HG03064 (cell line): ENCODE measurements around the gene UGCG.
A peak's percentile ranks its signal among the peaks of the same experiment; 100 is the strongest.
"Not testable (repeated sequence)": the region's sequence is repeated elsewhere in the genome, so short reads cannot be mapped to it uniquely, and the experiment has no call there.

Experiments used
- ATAC-seq: cut with Tn5 transposase; IDR thresholded peaks from one replicate; pipeline ENCODE4 v1.9.1; 2021; ENCODE audit warnings: low read depth; ENCODE audit not compliant: unreplicated experiment

Gene UGCG

DNA sequence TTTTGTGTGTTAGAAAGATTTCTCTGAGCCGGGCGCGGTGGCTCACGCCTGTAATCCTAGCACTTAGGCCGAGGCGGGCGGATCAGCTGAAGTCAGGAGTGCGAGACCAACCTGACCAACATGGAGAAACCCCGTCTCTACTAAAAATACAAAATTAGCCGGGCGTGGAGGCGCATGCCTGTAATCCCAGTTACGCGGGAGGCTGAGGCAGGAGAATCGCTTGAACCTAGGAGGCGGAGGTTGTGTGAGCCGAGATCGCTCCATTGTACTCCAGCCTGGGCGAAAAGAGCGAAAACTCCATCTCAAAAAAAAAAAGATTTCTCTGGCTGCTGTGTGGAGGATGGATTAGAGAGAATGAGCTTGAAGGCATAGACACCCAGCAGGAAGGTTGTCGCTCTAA is 51.5 kb downstream of the UGCG start:
- not testable (repeated sequence) for ATAC-seq

DNA sequence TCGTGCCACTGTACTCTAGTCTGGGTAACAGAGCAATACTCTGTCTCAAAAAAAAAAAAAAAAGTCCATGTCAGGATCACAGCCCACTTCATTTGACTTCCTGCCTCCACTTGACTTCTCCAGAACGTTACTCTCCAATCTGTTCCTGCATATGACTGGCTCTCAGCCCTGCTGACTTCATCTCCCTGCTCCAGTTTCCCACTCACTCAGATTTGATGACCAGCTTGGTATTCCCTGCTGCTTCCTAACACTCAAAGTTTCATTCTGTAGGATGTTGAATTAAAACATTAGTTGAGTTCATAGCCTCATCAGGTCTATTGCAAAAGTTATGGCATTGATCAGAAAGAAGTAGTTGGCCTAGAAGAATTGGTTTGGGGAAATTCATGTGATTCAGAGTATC is 52.3 kb downstream of the UGCG start:
- ATAC-seq = no peak

DNA sequence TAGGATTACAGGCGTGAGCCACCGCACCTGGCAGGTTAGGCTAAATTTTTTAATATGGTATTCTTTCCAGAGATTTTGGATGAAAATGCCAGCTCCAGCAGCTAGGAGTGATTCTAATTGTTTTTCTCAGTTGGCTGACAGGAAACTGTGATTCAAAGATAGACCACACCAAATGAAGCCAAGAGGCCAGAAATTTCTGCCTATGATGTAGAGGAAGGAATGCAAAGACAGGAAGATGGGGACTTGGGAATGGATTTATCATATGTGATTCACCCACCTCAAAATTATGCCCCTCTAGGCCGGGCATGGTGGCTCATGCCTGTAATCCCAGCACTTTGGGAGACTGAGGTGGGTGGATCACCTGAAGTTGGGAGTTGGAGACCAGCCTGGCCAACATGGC is 53.3 kb downstream of the UGCG start:
- ATAC-seq = no peak

DNA sequence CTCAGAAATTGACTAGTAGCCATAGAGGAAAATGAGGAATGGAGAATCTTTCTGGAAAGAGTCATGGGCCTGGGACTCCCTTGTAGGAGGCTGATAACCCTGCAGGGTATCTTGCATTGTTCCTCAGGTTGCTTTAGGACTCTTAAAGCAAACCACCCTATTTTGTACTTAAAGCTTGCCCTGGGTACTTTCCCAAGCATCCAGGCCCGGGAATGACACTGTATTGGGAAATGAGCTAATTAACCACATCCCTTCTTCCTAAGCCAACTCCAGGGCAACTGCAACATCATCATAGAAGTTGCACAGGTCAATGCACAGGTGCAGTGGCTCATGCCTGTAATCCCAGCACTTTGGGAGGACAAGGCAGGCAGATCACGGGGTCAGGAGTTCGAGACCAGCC is 55.9 kb downstream of the UGCG start:
- ATAC-seq = no peak

DNA sequence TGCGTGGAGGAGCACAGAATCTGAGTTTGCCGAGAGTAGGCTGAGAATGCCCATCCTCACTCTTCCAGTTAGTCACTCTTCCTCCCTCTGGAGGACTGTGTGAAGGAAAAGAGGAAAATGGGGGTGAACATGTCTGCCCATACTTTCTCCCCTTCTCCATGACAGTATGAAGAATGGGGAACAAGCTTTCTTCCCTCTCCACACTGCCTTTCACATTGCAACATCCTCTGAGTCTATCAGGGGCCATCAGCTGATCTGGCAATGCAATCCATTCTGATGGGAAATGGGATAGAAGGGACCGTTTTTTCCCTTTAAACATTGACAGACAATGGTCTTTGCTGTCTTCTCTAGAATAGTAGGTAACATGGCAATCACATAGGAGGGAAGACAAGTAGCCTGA is 56.8 kb downstream of the UGCG start:
- no peak for ATAC-seq

DNA sequence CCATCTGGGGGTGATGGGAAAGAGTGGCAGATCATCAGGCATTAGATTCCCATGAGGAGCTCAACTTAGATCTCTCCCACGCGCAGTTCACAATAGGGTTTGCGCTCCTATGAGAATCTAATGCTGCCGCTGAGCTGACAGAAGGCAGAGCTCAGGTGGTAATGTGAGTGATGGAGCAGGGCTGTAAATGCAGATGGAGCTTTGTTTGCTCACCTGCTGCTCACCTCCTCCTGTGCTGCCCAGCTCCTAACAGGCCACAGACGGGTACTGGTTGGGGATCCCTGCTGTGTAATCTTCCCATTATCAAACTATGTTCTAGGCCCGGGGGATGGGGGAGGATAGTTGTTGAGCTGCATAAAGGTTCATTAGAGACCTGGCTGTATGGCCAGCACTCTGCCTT is 58.4 kb downstream of the UGCG start:
- no peak for ATAC-seq

DNA sequence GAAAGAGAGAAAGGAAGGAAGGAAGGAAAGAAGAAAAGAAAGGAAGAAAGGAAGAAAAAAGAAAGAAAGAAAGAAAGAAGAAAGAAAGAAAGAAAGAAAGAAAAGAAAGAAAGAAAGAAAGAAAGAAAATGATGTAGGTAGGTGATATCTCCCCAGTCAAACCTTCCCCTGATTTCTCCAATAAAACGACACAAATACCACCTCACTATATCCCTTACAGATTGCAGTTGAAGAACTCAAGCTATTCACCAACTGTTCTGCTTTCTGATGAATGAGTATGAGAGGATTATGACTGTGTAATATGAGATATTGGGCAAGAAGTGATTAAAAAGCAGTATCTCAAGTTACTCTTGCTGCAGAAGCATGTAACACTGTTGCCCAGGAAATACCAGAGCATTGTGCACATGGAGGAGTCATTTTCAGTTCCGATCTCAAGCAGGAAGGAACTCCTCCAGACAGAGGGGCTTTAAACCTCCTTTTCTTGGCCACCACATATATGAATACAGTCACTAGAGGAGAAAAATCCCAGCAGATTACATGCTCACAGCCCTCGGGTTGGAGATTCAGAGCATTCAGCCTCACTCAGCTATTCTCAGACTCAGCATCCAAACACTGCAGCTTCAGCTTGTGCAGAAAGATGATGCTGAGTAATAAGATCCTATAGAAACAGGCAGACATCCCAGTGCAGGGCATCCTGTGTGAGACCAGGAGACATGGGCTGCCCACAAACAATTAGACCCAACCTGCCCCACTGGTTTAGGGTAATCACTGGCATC is 61.4 kb downstream of the UGCG start:
- no peak for ATAC-seq

DNA sequence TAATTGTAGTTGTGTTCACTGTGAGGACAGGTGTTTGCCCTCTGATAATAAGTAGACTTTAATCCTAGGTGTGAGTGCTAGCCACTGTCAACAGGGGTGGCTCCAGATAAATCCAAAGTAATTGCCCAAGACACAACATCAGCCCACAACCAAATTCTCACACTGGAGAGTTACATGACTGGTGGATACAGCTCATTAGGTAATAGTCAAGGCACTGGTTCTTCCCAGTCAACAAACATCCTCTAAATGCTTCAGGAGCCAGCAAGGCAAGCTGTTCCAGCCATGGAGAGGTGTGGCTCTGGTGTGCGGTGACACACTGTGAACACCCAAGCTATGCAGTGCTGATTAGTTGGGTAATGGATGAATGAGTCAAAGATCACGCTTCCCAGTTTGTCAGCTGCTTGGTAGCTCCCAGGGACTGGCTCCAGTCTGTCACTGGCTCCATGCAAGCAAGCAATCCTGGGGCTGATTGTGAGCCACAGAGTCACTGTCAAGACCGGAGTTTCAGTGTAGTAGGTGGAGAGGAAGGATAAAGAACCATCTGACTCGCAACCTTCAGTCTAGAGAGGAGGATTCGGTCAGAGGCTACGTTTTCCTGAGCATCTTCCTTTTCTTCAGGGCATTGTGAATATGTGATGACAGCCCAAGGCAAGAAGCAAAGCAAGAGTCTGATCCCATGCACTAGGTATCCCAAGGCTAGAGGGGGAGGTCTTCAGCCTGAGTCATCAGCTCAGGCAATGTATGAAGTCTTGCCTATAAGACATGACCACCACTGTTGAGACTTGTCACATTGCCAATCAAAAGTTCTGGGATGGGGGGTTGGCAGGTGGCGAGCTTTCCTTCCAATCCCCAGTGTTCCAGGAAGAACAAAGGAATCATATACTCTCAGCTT is 63.1 kb downstream of the UGCG start:
- ATAC-seq = no peak

DNA sequence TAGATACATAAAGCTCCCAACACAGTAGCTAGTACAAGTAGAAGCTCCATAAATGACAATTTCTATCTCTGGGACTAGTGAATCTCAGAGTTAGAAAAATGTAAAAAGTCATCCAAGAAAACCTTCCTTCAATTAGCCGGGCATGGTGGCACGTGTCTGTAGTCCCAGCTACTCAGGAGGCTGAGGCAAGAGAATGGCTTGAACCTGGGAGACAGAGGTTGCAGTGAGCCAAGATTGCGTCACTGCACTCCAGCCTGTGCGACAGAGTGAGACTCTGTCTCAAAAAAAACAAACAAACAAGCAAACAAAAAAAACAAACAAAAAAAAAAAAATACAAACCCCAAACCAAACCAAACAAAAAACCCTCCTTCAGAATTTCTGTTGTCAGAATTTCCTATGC is 63.9 kb downstream of the UGCG start:
- not testable (repeated sequence) for ATAC-seq

DNA sequence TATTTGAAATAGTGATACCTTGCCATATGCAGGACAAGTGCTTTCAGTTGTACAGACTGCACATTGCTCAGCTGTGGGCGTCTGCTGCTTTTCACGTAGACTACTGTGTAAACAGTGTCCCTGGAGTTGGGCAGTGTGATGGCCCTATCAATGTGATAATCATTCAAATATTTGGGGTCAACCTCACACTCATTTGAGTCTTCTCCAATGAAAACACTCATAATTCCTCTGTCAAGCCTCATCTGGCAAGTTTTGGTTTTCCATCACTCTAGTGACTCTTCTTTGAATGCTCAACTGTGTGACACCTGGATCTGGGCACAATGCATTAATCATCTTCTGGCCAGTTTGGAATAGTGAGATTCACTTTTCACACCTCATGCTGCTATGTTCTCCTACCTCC is 64.4 kb downstream of the UGCG start:
- no peak for ATAC-seq

DNA sequence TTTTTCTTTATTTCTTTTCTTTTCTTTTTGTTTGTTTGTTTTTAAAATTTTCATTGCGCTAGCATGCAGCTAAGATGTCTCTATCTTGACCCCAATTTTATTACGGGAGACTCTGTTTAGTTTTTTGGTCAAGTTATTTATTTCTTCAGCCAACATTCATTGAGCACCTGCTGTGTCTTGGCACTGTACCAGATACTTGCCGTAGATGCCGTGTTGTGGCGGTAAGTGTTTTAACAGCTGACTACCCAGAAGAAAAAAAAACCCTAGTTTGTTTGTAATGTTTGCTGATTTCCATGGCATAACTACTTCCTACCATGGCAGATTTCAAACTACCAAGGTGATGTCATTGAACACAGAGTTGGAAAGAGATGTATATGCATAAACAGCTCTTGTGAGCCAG is 65.0 kb downstream of the UGCG start:
- ATAC-seq = no peak

DNA sequence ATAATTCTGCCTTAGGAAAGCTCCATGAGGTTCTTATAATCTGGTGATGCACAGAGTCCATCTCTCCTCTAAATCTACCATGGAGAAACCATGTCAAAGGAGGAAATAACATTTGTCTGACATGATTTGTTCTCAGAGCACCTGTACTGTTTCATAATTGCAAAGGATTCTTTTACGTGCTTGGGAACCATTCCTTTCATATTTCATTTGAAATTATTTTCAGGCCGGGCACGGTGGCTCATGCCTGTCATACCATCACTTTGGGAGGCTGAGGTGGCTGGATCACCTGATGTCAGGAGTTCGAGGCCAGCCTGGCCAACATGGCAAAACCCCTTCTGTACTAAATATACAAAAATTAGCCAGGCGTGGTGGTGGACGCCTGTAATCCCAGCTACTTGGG is 65.4 kb downstream of the UGCG start:
- no peak for ATAC-seq

DNA sequence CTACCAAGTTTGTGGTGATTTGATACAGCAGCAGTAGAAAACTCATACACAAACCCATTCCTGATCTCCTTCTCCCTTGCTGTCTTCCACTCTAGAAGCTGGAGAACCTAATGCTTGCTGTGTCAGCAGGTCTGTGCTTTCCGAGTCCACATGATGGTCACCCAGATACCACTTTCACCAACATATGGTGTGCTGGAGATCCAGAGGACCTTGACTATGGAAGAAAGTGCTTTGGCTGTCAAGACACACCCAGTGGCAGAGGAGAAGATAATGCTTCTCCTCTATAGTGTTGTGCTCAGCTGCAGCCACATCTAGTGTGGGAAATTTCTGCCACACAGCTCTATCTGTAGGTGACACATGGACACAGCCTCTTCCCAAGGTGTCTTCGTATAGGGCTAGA is 67.4 kb downstream of the UGCG start:
- no peak for ATAC-seq

DNA sequence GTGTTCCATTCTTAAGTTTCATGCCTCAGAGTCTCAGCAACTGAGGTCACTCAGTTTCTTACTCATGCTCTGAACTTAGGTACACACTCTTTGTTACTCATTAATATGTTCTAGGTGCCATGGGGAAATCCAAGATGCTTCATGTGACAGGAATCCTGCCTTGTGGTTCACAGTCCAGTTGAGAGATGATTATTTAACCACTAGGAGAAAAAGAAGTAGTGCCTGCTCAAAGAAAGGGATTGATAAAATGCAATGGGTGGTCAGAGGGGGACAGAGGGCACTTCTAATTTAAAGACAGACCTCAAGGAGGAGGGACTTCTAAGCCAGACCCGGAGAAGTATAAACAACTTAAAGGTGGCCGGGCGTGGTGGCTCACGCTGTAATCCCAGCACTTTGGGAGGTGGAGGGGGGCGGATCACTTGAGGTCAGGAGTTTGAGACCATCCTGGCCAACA is 69.0 kb downstream of the UGCG start:
- ATAC-seq = peak; percentile 69

DNA sequence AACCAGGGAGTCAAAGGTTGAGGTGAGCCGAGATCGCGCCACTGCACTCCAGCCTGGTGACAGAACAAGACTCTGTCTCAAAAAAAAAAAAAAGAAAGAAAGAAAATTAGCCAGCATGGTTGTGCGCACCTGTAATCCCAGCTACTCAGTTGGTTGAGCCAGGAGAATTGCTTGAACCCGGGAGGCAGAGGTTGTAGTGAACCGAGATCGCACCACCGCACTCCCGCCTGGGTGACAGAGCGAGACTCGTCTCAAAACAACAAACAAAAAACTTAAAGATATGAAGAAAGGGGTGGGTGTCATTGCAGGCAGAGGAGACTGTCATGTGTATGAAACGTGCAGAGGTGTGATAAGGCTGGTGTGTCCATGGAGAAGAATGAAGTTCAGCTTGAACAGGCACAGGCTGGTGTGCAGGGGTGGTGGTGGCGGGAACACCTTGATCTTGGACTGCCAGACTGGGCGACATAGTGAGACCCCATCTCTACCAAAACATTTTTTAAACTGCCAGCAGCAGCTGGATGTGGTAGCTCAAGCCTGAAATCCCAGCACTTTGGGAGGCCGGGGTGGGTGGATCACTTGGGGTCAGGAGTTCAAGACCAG is 69.6 kb downstream of the UGCG start:
- ATAC-seq = no peak

DNA sequence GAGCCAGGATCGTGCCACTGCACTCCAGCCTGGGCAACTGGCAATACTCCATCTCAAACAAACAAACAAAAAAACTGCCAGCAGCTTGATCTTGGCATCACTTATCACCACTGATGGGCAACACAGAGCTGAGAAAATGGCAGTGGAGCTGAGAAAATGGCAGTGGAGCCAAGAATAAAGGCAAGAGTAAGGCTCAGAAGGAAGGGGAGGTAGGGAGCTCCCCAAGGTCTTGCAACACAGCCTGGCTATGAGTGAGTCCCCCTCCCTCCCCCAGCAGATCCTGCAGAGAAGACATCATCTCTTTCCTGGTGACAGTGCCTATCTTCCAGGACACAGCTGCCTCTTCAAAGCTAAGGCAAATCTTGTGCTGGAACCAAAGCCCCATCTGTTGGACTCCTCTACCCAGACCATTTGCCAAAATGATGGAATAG is 70.3 kb downstream of the UGCG start:
- no peak for ATAC-seq

DNA sequence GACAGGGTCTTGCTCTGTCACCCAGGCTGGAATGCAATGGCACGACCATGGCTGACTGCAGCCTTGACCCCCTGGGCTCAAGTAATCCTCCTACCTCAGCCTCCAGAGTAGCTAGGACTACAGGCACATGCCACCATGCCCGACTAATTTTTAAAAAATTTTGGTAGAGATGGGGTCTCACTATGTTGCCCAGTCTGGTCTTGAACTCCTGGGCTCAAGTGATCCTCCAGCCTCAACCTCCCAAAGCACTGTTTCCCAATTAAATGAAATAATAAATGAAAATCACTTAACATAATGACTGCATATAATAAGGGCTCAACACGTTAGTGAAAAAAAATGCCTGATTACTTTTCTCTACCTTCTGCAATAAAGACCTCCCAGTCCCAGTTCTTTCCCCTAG is 71.0 kb downstream of the UGCG start:
- ATAC-seq = no peak

DNA sequence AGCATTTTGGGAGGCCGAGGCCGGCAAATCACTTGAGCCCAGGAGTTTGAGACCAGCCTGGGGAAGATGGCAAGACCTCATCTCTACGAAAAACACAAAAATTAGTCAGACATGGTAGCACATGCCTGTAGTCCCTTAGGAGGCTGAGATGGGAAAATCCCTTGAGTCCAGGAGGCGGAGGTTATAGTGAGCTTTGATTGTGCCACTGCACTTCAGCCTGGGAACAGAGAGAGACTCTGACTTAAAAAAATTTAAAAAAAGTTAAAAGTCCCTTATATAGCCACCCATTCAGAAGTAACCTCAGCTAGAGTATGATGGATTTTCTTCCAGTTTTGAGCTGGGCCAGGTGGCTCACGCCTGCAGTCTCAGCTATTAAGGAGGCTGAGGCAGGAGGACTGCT is 72.4 kb downstream of the UGCG start:
- no peak for ATAC-seq

DNA sequence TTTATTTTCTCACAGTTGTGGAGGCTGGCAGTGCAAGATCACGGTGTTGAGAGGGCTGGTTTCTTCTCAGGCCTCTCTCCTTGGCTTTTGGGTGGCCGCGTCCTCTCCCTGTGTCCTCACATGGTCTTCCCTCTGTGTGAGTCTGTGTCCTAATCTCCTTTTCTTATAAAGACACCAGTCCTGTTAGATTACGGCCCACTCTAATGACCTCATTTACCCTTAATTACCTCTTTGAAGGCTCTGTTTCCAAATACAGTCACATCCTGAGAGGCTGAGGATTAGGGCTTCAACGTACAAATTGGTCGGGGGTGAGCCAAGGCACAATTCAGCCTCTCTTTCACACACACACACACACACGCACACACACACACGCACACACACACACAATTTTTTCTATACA is 73.0 kb downstream of the UGCG start:
- no peak for ATAC-seq

DNA sequence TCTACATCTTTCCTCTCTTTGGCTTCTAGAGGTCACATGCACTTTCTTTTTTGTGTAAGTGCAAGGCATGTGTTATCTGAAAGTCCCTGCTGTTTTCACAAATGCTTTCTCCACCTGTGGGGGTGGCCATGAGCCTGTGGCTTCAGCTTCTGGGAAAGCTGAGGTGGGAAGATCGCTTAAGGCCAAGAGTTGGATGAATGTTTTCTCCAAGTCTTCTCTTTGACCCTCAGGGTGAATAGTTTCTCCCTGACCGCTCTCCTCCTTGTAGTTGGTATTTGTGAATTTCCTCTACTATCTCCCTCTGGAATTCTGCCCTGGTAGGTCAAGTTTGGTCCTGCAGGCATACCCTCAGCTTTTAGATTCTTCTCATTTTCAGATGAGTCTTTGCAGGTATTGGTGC is 74.2 kb downstream of the UGCG start:
- ATAC-seq = no peak

DNA sequence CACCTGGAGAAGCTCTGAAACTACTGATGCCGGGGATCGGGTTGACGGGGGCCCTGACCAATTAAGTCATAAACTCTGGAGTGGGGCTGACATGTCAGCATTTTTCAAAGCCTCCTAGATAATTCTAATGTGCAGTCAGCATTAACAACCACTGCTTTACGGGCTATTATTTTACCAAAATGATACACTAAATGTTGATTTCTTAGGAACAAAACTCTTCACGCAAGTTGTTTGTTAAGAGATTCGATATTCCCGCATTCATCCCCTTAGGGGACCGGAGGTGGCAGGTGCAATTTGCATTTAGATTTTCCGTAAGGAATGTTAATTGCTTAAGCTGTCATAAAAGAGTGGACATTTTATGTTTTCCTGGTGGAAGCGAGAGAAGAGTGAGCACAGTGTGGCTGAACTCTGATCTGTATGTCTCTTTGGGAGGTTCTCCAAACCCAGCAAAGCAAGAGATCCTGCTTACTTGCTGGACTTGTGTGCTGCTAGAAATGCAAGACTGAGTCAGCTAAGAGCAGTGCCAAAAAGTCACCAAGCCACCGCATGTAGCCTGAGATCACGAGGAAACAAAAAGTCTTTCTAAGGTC is 77.6 kb downstream of the UGCG start:
- ATAC-seq = no peak
